Stimulated activated CD8-positive, alpha-beta memory T cell treated with anti-CD3 and anti-CD28 coated beads, Interleukin-15, amount 100 ng/mL, for 1 hour (primary cell): ENCODE results near the gene PRKCB.
"Not testable (repeated sequence)": the region's sequence is repeated elsewhere in the genome, so short reads cannot be mapped to it uniquely, and the experiment has no call there.

Experiments used
- DNase-seq: peaks from one replicate; pipeline ENCODE4 v3.0.0-alpha.2; 2020; ENCODE audit warnings: low read depth

PRKCB gene

GRCh38 chr16:24009955-24010354, 174.2 kb downstream of the PRKCB start:
- DNase-seq: no peak

- DNase-seq: peak; percentile 75
These were observed 174.8 kb downstream of the PRKCB start for GRCh38 chr16:24010440-24011089.

DNA sequence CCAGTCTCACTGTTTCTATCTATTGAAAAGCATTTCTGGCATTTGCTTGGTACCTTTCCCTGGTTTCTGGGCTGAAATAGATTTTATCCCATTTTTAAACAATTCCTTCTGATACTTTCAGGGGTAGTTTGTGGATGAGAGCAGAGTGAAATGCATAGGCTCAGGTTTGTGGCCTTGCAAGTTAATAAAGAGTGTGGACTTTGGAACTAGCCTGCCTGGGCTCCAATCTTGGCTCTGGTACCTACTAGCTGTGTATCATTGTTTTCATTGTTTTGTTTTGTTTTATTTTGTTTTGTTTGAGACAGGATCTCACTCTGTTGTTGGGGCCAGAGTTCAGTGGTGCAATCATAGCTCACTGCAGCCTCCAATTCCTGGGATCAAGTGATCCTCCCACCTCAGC, 175.5 kb downstream of the PRKCB start:
- no peak for DNase-seq

DNA sequence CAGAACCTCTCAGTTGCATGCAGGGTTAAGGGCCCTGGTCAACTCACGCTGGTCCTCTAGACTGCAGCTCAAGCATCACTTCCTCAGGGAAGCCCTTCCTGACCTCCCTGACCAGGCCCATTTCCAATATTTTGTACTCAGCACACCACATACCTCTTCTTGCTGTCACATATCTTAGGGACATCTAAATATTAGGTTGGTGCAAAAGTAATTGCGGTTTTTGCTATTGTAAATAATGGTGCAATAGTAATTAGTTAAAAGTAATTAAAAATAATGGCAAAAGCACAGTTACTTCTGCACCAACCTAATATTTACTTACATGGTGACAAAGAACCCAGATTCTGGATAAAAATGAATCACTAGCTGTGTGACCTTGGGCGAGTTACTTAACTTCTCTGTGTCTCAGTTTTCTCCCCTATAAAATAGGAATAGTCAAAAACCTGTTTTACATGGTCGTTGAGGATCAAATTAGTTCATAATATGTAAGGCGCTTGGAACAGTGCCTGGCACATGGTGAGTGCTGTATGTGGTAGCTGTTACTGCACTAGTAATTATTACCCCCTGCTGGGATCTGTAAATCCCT, 177.4 kb downstream of the PRKCB start:
- no peak for DNase-seq

DNA sequence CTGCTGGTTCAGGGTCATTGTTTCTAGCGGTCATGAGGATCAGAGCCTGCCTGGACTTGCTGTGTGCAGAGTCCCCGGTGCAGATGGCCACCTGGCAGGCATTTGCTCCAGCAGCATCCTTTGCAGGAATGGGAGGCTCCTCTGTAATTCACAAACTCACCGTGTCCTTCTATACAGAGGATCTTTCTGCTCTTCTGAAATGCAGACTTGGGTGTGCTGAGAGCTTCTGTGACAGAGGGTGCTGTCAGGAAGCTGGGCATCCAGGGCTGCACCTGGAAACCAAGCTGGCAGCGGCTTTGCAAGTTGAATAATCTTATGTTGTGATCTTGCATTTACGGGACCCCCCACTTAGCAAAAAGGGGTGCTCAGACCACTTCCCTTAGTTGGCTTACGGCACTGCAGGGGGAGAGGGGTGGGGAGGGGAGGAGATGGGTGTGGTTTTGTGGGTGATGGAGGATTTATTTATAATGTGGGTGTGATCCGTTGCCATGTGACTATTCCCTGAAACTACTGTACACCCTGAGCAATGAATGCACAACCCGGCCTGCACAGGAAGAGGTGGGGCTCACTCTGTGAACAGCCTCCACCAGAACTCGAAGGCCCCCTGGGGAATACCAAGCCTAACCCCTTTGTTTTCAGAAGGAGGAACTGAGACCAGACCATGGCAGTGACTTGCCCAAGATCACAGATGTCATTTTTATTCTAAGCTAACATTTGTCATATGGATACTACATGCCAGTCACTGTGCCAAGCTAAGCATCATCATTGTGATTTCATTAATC, 178.3 kb downstream of the PRKCB start:
- peak; percentile 24 for DNase-seq

DNA sequence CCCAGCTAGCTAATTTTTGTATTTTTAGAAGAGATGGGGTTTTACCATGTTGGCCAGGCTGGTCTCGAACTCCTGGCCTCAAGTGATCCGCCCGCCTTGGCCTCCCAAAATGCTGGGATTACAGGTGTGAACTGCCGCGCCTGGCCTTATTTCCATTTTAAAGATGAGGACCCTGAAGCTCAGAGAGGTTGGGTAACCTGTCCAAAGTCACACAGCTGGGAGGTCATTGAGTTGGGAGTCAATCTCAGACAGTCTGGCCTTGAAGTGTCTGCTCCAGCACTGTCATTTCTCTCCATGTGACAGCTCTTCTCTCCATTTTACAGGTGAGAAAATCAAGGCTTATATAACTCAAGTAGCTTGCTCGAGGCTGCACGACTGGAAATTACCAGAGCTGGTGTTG, 179.2 kb downstream of the PRKCB start:
- DNase-seq: not testable (repeated sequence)

GRCh38 chr16:24015923-24016322, 180.1 kb downstream of the PRKCB start:
- no peak for DNase-seq

GRCh38 chr16:24018485-24018884, 182.7 kb downstream of the PRKCB start:
- no peak for DNase-seq

- DNase-seq: no peak
These were observed 187.0 kb downstream of the PRKCB start for GRCh38 chr16:24022797-24023196.

GRCh38 chr16:24023621-24024020, 187.8 kb downstream of the PRKCB start:
- DNase-seq: no peak

GRCh38 chr16:24024971-24025370, 189.2 kb downstream of the PRKCB start:
- no peak for DNase-seq

GRCh38 chr16:24027466-24027865, 191.7 kb downstream of the PRKCB start:
- DNase-seq: no peak

DNA sequence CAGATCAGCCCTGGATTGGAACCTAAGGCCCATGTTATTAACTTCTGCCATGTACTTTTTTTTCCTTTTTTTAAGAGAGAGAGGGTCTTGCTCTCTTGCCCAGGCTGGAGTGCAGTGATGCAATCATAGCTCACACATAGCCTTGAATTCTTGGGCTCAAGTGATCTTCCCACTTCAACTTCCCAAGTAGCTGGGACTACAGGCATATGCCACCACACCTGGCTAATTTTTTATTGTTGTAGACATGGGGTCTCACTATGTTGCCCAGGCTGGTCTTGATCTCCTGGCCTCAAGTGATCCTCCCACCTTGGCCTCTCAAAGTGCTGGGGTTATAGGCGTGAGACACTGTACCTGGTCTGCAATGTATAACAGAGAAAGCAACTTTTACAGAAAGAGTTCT, 194.1 kb downstream of the PRKCB start:
- DNase-seq: not testable (repeated sequence)

- no peak for DNase-seq
These were observed 199.5 kb downstream of the PRKCB start for GRCh38 chr16:24035127-24035842.

DNA sequence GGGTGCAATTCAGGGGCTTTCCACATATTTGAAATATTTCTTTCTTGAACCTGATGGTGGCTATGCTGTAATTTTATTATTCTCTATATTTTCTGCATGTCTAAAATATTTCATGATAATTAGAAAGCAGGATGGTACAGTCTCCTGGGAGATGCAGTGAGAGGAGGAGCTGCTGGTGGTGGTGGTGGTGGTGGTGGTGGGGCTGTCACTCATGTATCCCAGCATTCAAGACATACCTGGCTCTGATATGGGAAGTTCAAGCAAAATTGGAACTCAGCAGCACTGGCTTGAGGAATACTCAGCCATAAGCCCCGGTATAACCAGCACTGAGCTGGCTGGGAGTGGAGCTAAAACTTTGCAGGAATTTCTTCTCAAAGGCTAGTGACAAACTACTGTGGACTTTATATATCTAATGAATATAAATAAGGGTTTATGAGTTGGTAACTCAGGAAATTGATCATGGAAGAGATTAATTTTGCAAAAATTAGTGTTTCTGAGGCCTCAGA, 200.3 kb downstream of the PRKCB start:
- DNase-seq: no peak

DNA sequence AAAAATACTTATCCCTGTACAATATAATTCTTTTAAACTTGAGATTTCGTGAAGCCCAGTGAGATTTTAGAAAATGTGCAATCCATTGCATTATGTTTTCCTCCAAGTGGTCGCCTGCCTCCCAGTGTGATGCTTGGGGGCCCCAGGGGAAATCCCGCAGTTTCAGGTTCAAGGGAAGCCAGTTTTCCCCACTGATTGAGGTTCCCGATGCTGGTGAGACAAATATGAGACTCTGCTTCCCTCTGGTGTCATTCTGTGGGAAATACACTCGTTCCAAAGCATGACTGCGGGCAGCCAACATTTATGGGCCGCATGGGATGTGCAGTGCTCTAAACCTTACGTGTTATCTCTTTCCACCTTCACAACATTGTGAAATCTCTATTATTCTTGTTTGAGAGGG, 200.8 kb downstream of the PRKCB start:
- DNase-seq: peak; percentile 14

DNA sequence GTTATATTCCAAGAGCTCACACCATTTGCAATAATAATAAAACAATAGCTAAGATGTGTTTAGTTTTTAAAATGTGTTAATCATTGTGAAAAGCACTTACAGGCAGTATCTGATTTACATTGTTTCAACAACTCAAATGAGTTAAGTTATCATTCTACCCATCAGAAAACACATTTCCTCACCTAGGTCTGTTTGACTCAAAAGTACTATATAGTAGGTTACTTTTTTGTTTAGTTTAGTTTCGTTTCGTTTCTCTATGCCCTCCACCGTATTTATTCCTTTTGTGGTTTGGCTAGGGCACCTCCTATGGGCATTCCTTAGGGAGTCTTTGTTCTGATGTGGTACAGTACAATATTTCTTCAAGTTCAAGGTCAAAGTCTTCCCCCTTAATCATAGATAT, 201.6 kb downstream of the PRKCB start:
- DNase-seq: no peak

DNA sequence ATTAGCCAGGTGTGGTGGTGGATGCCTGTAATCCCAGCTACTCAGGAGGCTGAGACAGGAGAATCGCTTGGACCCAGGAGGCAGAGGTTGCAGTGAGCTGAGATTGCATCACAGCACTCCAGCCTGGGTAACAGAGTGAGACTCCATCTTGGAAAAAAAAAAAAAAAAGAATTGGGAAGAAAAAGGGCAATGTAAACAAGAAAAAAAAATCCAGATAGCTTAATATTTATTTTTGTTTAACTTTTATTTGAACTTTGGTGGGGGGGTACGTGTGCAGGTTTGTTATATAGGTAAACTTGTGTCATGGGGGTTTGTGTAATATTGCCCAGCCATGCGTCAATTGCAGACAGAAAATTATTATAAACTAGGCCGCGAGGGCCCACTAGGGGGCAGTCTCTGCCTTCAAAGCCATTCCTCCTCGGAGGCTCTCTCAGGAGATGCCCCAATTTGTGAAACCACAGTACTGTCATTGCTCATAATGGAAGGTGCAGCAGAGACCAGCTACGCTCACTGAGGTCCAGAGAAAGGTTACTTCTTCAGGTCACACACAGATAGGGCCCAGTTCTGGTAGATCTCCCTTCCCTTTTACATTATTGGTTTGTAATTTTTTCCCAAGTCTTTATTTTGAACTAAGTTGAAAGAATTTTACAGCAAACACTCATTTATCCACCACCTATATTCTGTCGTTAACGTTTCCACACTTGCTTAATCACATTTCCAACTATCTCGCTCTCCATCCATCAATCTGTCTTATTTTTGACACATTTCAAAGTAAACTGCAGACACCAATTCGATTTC, 206.2 kb downstream of the PRKCB start:
- peak; percentile 59 for DNase-seq

- DNase-seq: no peak
These were observed 208.7 kb downstream of the PRKCB start for GRCh38 chr16:24044467-24044866.

GRCh38 chr16:24045641-24046040, 209.9 kb downstream of the PRKCB start:
- DNase-seq: no peak

GRCh38 chr16:24046442-24046841, 210.7 kb downstream of the PRKCB start:
- DNase-seq: no peak

DNA sequence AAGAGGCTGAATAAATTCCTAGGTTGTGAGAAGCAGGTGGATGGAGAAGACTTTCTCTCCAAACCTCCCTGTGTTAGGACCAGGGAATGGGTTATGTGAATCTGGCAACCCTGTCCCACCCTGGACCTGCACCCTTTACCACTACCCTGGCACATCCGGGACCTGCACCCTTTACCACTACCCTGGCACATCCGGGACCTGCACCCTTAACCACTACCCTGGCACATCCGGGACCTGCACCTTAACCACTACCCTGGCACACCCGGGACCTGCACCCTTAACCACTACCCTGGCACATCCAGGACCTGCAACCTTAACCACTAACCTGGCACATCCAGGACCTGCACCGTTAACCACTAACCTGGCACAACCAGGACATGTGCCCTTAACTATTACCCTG, 213.3 kb downstream of the PRKCB start:
- DNase-seq: no peak
